H1 (cell line): ENCODE data around the gene NIM1K. TPM values are rescaled to one million over a fixed set of nuclear protein-coding genes. Genes with fewer than 3 reads are reported as not detected.

Source experiments
- CTCF ChIA-PET: fragments of 300-600 bp; sonication (Branson Sonifier 250); formaldehyde crosslinking; loops from one replicate; lab custom pipeline; 2021; ENCODE audit not compliant: partially characterized antibody; lab: Charles Lee
- POLR2A ChIA-PET: fragments of 300-600 bp; sonication (Branson Sonifier 250); formaldehyde crosslinking; loops from one replicate; lab custom pipeline; 2021; ENCODE audit warnings: inconsistent platforms; ENCODE audit not compliant: partially characterized antibody; lab: Charles Lee
- DNase-seq, 2 experiments: peaks; one replicate each; pipeline versions ENCODE4 v3.0.0 to v3.0.0-alpha.2; 2010 to 2022; ENCODE audit warnings: low spot score in 2 of 2, low read depth in 1 of 2, mixed read lengths in 1 of 2
- FAIRE-seq: peaks from 2 replicates; lab custom pipeline; 2011; peaks lifted over from hg19 to GRCh38; lab: Jason Lieb, UNC
- H2AFZ ChIP-seq: 2 replicates; pipeline ENCODE4 v1.8.1; 2012; ENCODE audit warnings: low read length, inconsistent platforms
- H2AK5ac ChIP-seq: 2 replicates; pipeline ENCODE4 v1.6.1; 2013; ENCODE audit warnings: low read depth, low read length
- H2BK120ac ChIP-seq: replicated peaks from 2 replicates; pipeline ENCODE3; 2013; ENCODE audit warnings: low read depth, low read length, inconsistent platforms
- H2BK12ac ChIP-seq: 2 replicates; pipeline ENCODE4 v1.6.1; 2013; ENCODE audit warnings: low read depth, low read length
- H2BK15ac ChIP-seq: 2 replicates; pipeline ENCODE4 v1.6.1; 2013; ENCODE audit warnings: low read length
- H2BK20ac ChIP-seq: 2 replicates; pipeline ENCODE4 v1.6.1; 2013; ENCODE audit warnings: low read length
- H2BK5ac ChIP-seq: 2 replicates; pipeline ENCODE4 v1.6.1; 2013; ENCODE audit warnings: low read depth, low read length
- H3K14ac ChIP-seq: 2 replicates; pipeline ENCODE4 v1.6.1; 2013; ENCODE audit warnings: inconsistent platforms; ENCODE audit not compliant: insufficient read length
- H3K18ac ChIP-seq: 2 replicates; pipeline ENCODE4 v1.6.1; 2013; ENCODE audit warnings: low read length; ENCODE audit errors: extremely low read depth
- H3K23ac ChIP-seq: 2 replicates; pipeline ENCODE4 v1.6.1; 2013; ENCODE audit warnings: inconsistent platforms; ENCODE audit not compliant: insufficient read length
- H3K23me2 ChIP-seq: 2 replicates; pipeline ENCODE4 v1.6.1; 2013; ENCODE audit warnings: low read depth, low read length
- H3K27ac ChIP-seq: 2 replicates; pipeline ENCODE4 v1.6.1; 2011; ENCODE audit warnings: low read depth, low read length, inconsistent platforms
- H3K27me3 ChIP-seq, 4 experiments: replicated peaks in 1 of 4; 1 replicate in 1 of 4; 2 replicates in 3 of 4; pipeline versions ENCODE4 v1.6.1 to v1.8.1; 2011 to 2013; ENCODE audit warnings: low read length in 3 of 4, mild to moderate bottlenecking in 3 of 4, inconsistent platforms in 2 of 4, mixed read lengths in 2 of 4, moderate library complexity in 1 of 4; ENCODE audit not compliant: control insufficient read depth in 3 of 4, insufficient read depth in 3 of 4; ENCODE audit errors: extremely low read depth in 1 of 4
- H3K36me3 ChIP-seq, 4 experiments: 2 replicates each; pipeline versions ENCODE4 v1.6.1 to v1.8.1; 2011 to 2013; ENCODE audit warnings: mild to moderate bottlenecking in 4 of 4, low read length in 3 of 4, moderate library complexity in 2 of 4, control low read depth in 1 of 4, inconsistent platforms in 1 of 4; ENCODE audit not compliant: insufficient read depth in 4 of 4, control insufficient read depth in 2 of 4
- H3K4ac ChIP-seq: replicated peaks from 2 replicates; pipeline ENCODE3; 2013; ENCODE audit warnings: low read length, low read depth, mixed read lengths, inconsistent platforms; ENCODE audit not compliant: insufficient read length
- H3K4me1 ChIP-seq, 4 experiments: replicated peaks in 1 of 4; 1 replicate in 1 of 4; 2 replicates in 3 of 4; pipeline versions ENCODE4 v1.6.1 to v1.8.1; 2011 to 2013; ENCODE audit warnings: low read length in 3 of 4, inconsistent platforms in 2 of 4, mixed read lengths in 1 of 4; ENCODE audit not compliant: insufficient read depth in 4 of 4, control insufficient read depth in 3 of 4
- H3K4me2 ChIP-seq, 2 experiments: 2 replicates each; pipeline versions ENCODE4 v1.6.1 to v1.8.1; 2011 to 2013; ENCODE audit warnings: low read depth in 2 of 2, low read length in 2 of 2, control low read depth in 1 of 2, inconsistent platforms in 1 of 2, mild to moderate bottlenecking in 1 of 2; ENCODE audit not compliant: insufficient read depth in 1 of 2
- H3K4me3 ChIP-seq, 4 experiments: fragments of 200-600, 300-600 bp in 1 of 4; sonication (generic), shearing (Covaris generic), sonication (Bioruptor Twin) in 1 of 4; 2 replicates each; pipeline versions ENCODE4 v1.5.1 to v1.8.1; 2011 to 2016; ENCODE audit warnings: low read length in 4 of 4, low read depth in 3 of 4, control low read depth in 2 of 4, inconsistent platforms in 2 of 4, mild to moderate bottlenecking in 2 of 4, mixed read lengths in 1 of 4, moderate library complexity in 1 of 4; ENCODE audit not compliant: insufficient read depth in 2 of 4; ENCODE audit errors: extremely low read depth in 1 of 4
- H3K56ac ChIP-seq: replicated peaks from 2 replicates; pipeline ENCODE3; 2013; ENCODE audit warnings: low read depth, mild to moderate bottlenecking, mixed read lengths, low read length, inconsistent platforms; ENCODE audit not compliant: insufficient read length
- H3K79me1 ChIP-seq: 2 replicates; pipeline ENCODE4 v1.6.1; 2013; ENCODE audit warnings: low read depth, low read length, control low read depth
- H3K79me2 ChIP-seq, 2 experiments: 2 replicates each; pipeline versions ENCODE4 v1.6.1 to v1.8.1; 2012 to 2013; ENCODE audit warnings: low read length in 2 of 2, mild to moderate bottlenecking in 2 of 2, inconsistent platforms in 1 of 2; ENCODE audit not compliant: insufficient read depth in 2 of 2, control insufficient read depth in 1 of 2
- H3K9ac ChIP-seq, 4 experiments: replicated peaks in 1 of 4; 1 replicate in 1 of 4; 2 replicates in 3 of 4; pipeline versions ENCODE4 v1.6.1 to v1.8.1; 2011 to 2013; ENCODE audit warnings: low read depth in 3 of 4, low read length in 3 of 4, control low read depth in 2 of 4, mild to moderate bottlenecking in 2 of 4, moderate library complexity in 2 of 4, inconsistent platforms in 1 of 4; ENCODE audit errors: extremely low read depth in 1 of 4
- H3K9me3 ChIP-seq, 2 experiments: 2 replicates each; pipeline versions ENCODE4 v1.6.1 to v1.8.1; 2012 to 2013; ENCODE audit warnings: mild to moderate bottlenecking in 2 of 2, moderate library complexity in 2 of 2, control low read depth in 1 of 2, inconsistent platforms in 1 of 2, low read depth in 1 of 2, low read length in 1 of 2, mixed read lengths in 1 of 2; ENCODE audit not compliant: insufficient read depth in 2 of 2
- H4K20me1 ChIP-seq, 2 experiments: replicated peaks in 1 of 2; 2 replicates each; pipeline versions ENCODE3 to v1.8.1; 2011 to 2013; ENCODE audit warnings: inconsistent platforms in 2 of 2, low read length in 2 of 2, mild to moderate bottlenecking in 1 of 2; ENCODE audit not compliant: insufficient read depth in 2 of 2, control insufficient read depth in 1 of 2
- H4K5ac ChIP-seq: 2 replicates; pipeline ENCODE4 v1.6.1; 2013; ENCODE audit warnings: low read length, low read depth, mixed read lengths, inconsistent platforms; ENCODE audit not compliant: insufficient read length
- H4K8ac ChIP-seq: 2 replicates; pipeline ENCODE4 v1.8.0; 2013; ENCODE audit warnings: mild to moderate bottlenecking, moderate library complexity, low read length, inconsistent platforms; ENCODE audit not compliant: insufficient read depth; ENCODE audit errors: extremely low read depth
- H4K91ac ChIP-seq: replicated peaks from 2 replicates; pipeline ENCODE3; 2013; ENCODE audit warnings: low read length, mixed read lengths, inconsistent platforms; ENCODE audit not compliant: insufficient read length
- BACH1 ChIP-seq: IDR thresholded peaks from 2 replicates; pipeline ENCODE4 v1.6.1; 2012; ENCODE audit warnings: low read length, improper control_type of control experiment
- FOSL1 ChIP-seq: IDR thresholded peaks from 2 replicates; pipeline ENCODE4 v1.6.1; 2011; ENCODE audit warnings: mild to moderate bottlenecking, low read depth, low read length, moderate library complexity; ENCODE audit not compliant: insufficient read depth
- RAD21 ChIP-seq, 2 experiments: IDR thresholded peaks in 1 of 2; conservative IDR thresholded peaks in 1 of 2; 2 replicates each; pipeline ENCODE4 v1.6.1; 2011; ENCODE audit warnings: low read depth in 2 of 2, low read length in 2 of 2, improper control_type of control experiment in 1 of 2, inconsistent platforms in 1 of 2, mild to moderate bottlenecking in 1 of 2, moderate library complexity in 1 of 2
- RBBP5 ChIP-seq: IDR thresholded peaks from 2 replicates; pipeline ENCODE4 v1.7.1; 2012; ENCODE audit warnings: low read depth, mild to moderate bottlenecking, inconsistent platforms, low read length, moderate library complexity, borderline replicate concordance
- RFX5 ChIP-seq: IDR thresholded peaks from 2 replicates; pipeline ENCODE4 v1.6.1; 2011; ENCODE audit warnings: low read depth, low read length, improper control_type of control experiment, borderline replicate concordance
- SIN3A ChIP-seq, 2 experiments: IDR thresholded peaks in 1 of 2; conservative IDR thresholded peaks in 1 of 2; 2 replicates each; pipeline ENCODE4 v1.6.1; 2011 to 2012; ENCODE audit warnings: low read length in 2 of 2, improper control_type of control experiment in 1 of 2, low read depth in 1 of 2, mild to moderate bottlenecking in 1 of 2
- SIX5 ChIP-seq: IDR thresholded peaks from 2 replicates; pipeline ENCODE4 v1.6.1; 2011; ENCODE audit warnings: mild to moderate bottlenecking, low read depth, low read length
- WGBS, 2 experiments: shearing (Covaris generic) in 1 of 2; methylation state at CpG; one replicate each; pipeline versions ENCODE4 v1.1.6 to v1.1.7; 2013 to 2015; ENCODE audit warnings: low lambda C conversion rate in 2 of 2, mixed read lengths in 2 of 2, inconsistent platforms in 1 of 2, low coverage in 1 of 2, missing lambda C conversion rate in 1 of 2; ENCODE audit not compliant: insufficient replicate concordance in 2 of 2, insufficient coverage in 1 of 2, insufficient read length in 1 of 2; ENCODE audit errors: extremely low coverage in 1 of 2, missing lambda C conversion rate in 1 of 2; 5-methylcytosine and 5-hydroxymethylcytosine counted together
- polyA plus RNA-seq, 7 experiments: library from polyadenylated mRNA; depleted of rRNA in 3 of 7; stranded (reverse) in 5 of 7; unstranded in 2 of 7; fragments of >200 nt in 5 of 7; fragments of 200-250 nt in 2 of 7; gene quantifications; 1 replicate in 5 of 7; 2 replicates in 1 of 7; 4 replicates in 1 of 7; pipeline versions ENCODE4 v1.2.1 to v1.2.3, GENCODE V29; 2011 to 2013; ENCODE audit warnings: missing spikeins in 2 of 7, mixed read lengths in 2 of 7
- total RNA-seq: library from RNA; stranded (reverse); fragmentation: NEBNext Ultra II Directional; extraction: Animal tissue kit (Norgen Biotek cat#: 25700); gene quantifications from 2 replicates; pipeline ENCODE4 v1.2.1, GENCODE V29; 2021

The NIM1K gene
- total and polyA plus RNA-seq, 2 of the 8 experiments (the other 6 are each of a cell fraction or from before 2014, with no cell fraction given), result not detected

DNA sequence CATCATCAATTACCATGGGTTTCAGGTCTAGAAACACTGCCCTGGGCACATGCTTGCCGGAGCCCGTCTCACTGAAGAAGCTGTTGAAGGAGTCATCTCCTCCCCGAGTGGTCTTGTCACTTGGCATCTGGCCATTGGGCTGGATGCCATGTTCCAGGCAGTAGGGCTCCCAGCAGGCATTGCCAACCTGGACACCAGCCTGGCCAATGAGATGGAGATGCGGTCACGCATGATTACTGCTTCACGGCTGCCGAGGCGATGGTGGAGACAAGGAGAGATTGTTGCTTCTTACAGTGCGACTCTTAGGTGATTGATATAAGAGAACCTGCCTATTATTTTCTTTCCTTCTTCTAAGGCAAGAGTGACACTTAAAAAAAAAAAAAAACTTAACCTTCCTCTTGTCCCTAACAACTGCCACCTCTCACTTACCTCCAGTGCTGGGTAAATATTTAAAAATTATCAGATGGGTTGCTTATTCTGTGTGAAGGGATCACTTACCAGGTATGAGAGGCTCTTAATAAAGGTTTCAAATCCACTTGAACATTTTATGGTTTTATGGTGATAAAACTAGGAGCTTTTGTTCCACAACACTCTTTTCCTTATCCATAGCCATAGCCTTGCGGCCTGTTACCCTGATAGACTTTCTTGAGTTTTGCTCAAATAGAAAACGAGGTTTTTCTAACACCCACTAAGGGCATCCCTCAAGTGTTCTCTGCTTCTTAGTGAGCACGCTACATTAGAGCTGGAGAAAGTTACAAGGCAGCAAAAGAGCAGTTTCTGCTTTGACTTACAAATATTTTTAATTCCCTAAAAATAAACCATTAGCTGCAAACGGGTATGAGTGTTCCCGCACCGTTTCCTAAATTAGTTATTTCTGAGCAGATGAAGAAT lies 41.2 kb downstream of the NIM1K start:
- no peaks in the 10 kb centered on the region for H3K4me1 ChIP-seq
- CTCF ChIA-PET, result interaction anchor here (0.6 to 2.7 kb wide), 12 partner anchors 10 to 251 kb away, joined by 3 to 13 read pairs (median 3); partner anchors contain the start of gene TMEM267
- H3K27ac ChIP-seq, result no peak overlapping the region
- FAIRE-seq, result no peak
- no peak for DNase-seq
- H2BK12ac ChIP-seq, result no peak overlapping the region
- H3K56ac ChIP-seq, result no peak overlapping the region
- no peak overlapping the region for H4K8ac ChIP-seq
- H3K4ac ChIP-seq, result no peak overlapping the region
- no peak overlapping the region for H2AK5ac ChIP-seq
- no peak overlapping the region for H2BK120ac ChIP-seq
- H4K91ac ChIP-seq, result no peak overlapping the region
- no peaks in the 10 kb centered on the region for H4K20me1 ChIP-seq
- no peaks in the 10 kb centered on the region for H3K27me3 ChIP-seq
- H2BK20ac ChIP-seq, result no peak overlapping the region
- peak overlapping the region in 1 of 4 experiments; percentile 30; a peak in 2 of 7 replicates for H3K9ac ChIP-seq
- H3K18ac ChIP-seq, result no peak overlapping the region
- no peak overlapping the region for H3K14ac ChIP-seq
- no peak overlapping the region for H3K4me2 ChIP-seq
- H3K79me2 ChIP-seq, result no peaks in the 10 kb centered on the region
- H4K5ac ChIP-seq, result no peak overlapping the region
- POLR2A ChIA-PET, result no interaction called here
- no peaks in the 10 kb centered on the region for H3K9me3 ChIP-seq
- no peaks in the 10 kb centered on the region for H3K36me3 ChIP-seq
- H3K4me3 ChIP-seq, result no peak overlapping the region
- H2AFZ ChIP-seq, result no peak overlapping the region
- H2BK5ac ChIP-seq, result no peak overlapping the region
- H3K23me2 ChIP-seq, result no peaks in the 10 kb centered on the region
- H3K79me1 ChIP-seq, result no peaks in the 10 kb centered on the region
- no peak overlapping the region for H2BK15ac ChIP-seq
- TF ChIP-seq BACH1, result no peak
- no peak for TF ChIP-seq RAD21 (IDR thresholded peaks at IDR 0.05 in 1 of 2, conservative IDR thresholded peaks at IDR 0.05 in 1 of 2; ENCODE audit: low read depth in 2 of 2, low read length in 2 of 2)
- TF ChIP-seq RBBP5, result no peak
- TF ChIP-seq FOSL1, result no peak
- TF ChIP-seq SIN3A (conservative IDR thresholded peaks at IDR 0.05 in 1 of 2, IDR thresholded peaks at IDR 0.05 in 1 of 2; ENCODE audit: low read depth in 1 of 2, low read length in 2 of 2), result no peak
- no peak for TF ChIP-seq RFX5
- no peak for TF ChIP-seq SIX5
- H3K23ac ChIP-seq, result no peak overlapping the region
- 93% methylated on average over 15 of the region's 15 CpGs; no CpG with 5 or more reads in 1 of the 2 experiments for WGBS, 2 experiments
